ENCODE data around the gene NFATC2. TPM values are rescaled to one million over a fixed set of nuclear protein-coding genes. Genes with fewer than 3 reads are reported as not detected.
A peak's percentile ranks its signal among the peaks of the same experiment; 100 is the strongest.

NFATC2 gene
- total RNA-seq, 4 donors from 2014 or later = 8.8 to 15.6 (median 13.0) TPM

DNA sequence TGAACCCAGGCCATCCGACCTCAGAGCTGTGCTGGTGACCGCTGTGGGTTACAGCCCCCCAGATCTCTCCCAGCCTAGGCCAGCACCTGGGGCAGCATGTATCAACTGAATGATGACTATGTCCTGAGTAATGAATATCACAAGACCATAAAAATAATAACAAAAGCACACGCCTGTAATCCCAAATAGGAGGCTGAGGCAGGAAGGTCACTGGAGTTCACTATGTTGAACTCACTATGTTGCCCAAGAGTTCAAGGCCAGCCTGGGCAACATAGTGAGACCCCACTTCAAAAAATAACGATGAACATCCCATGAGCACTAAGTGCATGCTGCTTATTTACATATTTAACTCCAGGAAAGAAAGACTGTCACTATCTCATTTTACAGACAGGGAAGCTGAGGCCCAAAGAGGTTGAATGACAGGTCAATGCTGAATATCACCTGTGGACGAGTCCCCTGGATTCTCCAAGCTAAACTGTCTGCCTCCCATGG is 92.3 kb downstream of the NFATC2 start:
- intact Hi-C loops (cut with DNase I) = loop anchor here (10.0 kb wide), 1 partner anchor 145 kb away; no protein-coding TSS in a partner anchor
- DNase-seq (ENCODE audit: extremely low spot score) = no peak
- TF ChIP-seq POLR2A (IDR thresholded peaks at IDR 0.05; ENCODE audit: low read depth) (no peak), POLR2AphosphoS5 (IDR thresholded peaks at IDR 0.05) (no peak), EP300 (IDR thresholded peaks at IDR 0.05) (no peak)
- TF ChIP-seq, protein P1, sequence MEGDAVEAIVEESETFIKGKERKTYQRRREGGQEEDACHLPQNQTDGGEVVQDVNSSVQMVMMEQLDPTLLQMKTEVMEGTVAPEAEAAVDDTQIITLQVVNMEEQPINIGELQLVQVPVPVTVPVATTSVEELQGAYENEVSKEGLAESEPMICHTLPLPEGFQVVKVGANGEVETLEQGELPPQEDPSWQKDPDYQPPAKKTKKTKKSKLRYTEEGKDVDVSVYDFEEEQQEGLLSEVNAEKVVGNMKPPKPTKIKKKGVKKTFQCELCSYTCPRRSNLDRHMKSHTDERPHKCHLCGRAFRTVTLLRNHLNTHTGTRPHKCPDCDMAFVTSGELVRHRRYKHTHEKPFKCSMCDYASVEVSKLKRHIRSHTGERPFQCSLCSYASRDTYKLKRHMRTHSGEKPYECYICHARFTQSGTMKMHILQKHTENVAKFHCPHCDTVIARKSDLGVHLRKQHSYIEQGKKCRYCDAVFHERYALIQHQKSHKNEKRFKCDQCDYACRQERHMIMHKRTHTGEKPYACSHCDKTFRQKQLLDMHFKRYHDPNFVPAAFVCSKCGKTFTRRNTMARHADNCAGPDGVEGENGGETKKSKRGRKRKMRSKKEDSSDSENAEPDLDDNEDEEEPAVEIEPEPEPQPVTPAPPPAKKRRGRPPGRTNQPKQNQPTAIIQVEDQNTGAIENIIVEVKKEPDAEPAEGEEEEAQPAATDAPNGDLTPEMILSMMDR (IDR thresholded peaks at IDR 0.05) = no peak
- H3K36me3 ChIP-seq = peaks cover 0 to 20% (median 0%) of the 10 kb centered on the region in 4 donors
- no peak overlapping the region for H3K4me3 ChIP-seq
- H3K4me1 ChIP-seq = peaks cover 34 to 61% (median 56%) of the 10 kb centered on the region in 4 donors
- H3K27ac ChIP-seq (replicated peaks in 1 of 4) = peak overlapping the region; percentile 8 to 77 (median 28)
- H3K27me3 ChIP-seq = no peaks in the 10 kb centered on the region
- H3K9me3 ChIP-seq = no peaks in the 10 kb centered on the region
- WGBS = 77% methylated on average over 5 of the region's 5 CpGs

DNA sequence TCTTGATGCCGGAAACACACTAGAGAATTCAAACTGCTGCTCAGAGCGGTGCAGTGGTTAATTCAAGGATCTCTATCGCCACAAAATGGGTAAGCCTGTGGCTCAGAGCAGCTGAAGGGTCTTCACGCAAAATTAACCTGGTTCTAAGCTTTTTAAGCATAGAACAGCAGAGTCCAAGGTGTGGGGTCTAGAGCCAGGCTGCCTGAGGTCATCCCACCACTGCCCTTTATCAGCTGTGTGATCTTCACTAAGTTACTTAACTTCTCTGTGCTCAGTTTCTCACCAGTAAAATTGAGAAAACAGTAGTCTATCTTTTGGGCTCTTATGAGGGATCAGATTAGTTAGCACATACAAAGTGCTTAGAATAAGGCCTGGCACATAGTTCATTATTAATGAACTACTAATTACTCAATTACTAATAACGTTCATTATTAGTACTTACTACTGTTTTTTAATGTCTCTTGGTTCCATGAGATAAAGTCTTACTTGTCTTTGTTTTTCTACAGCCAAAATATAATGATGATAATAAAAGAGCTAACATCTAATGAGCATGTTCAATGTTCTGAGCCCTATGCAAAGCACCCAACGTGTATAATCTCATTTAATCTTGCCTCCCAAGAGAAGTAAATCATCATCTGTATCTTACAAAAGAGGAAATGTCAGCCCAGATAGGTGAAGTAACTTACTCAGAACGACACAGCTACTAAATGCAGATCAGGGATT is 92.9 kb downstream of the NFATC2 start:
- H3K27ac ChIP-seq (replicated peaks in 1 of 4) = peak overlapping the region; percentile 70 to 78 (median 76)
- H3K27me3 ChIP-seq = no peaks in the 10 kb centered on the region
- intact Hi-C loops (cut with DNase I) = loop anchor here (10.0 kb wide), 1 partner anchor 145 kb away; no protein-coding TSS in a partner anchor
- peaks cover 34 to 58% (median 55%) of the 10 kb centered on the region in 4 donors for H3K4me1 ChIP-seq
- WGBS = 81% methylated on average over 7 of the region's 7 CpGs
- peaks cover 0 to 20% (median 0%) of the 10 kb centered on the region in 4 donors for H3K36me3 ChIP-seq
- no peak overlapping the region for H3K4me3 ChIP-seq
- H3K9me3 ChIP-seq = no peaks in the 10 kb centered on the region
- no peak for TF ChIP-seq EP300 (IDR thresholded peaks at IDR 0.05)
- TF ChIP-seq, protein P1 (IDR thresholded peaks at IDR 0.05) = no peak
- TF ChIP-seq POLR2AphosphoS5 (IDR thresholded peaks at IDR 0.05) = no peak
- TF ChIP-seq POLR2A (IDR thresholded peaks at IDR 0.05; ENCODE audit: low read depth) = no peak
- DNase-seq (ENCODE audit: extremely low spot score) = no peak

DNA sequence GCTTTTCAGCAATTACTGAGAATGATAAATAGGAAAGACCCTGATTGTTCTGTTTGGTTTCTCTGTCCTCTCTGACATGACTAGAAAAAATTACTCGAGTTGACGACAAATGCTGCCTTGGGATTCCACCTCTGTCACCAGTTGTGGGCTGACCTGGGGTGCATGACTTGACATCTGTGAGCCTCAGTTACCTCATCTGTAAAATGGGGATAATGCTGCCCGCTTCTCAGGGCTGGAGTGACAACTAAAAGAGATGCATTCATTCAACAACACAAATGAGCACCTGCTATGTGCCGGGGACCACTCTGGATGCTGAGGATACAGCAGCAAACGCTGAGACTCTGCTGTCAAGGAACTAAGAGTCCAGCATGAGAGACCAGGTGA is 94.8 kb downstream of the NFATC2 start:
- intact Hi-C loops (cut with DNase I) = no loop called here

DNA sequence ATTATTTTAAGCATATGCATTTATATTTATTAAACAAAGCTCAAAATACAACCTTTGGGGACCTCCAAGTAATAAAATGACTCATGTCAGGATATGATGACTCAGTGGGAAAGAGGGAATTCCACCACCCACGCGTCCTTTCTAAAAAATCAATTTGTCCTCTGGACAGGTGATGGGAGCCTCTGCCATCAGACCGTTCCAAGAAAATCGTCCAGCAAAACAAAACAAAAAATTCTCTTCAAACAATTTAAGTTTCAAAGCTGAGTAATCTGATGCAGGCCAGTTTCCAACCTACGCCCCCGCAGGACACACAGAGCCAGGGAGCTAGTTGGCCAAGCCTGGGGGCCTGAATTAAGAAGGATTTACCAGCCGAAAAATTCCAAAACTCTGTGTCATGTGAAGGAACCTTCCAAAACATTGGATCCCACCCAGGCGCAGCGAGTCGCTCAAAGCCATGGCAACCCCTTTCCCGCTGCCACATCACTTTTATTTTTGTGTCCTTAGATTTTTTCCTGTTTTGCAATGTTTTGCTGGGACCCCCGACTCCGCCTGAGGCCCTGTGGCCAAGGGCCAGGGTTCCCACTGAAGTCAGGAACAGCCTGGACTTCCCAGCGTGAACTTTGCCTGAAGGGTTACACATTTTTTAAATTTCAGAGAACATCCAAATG is 95.3 kb downstream of the NFATC2 start:
- peak overlapping the region in 1 of 4 donors; percentile 5 for H3K4me3 ChIP-seq
- no peaks in the 10 kb centered on the region for H3K9me3 ChIP-seq
- no peak for TF ChIP-seq POLR2A (IDR thresholded peaks at IDR 0.05; ENCODE audit: low read depth)
- TF ChIP-seq, protein P1 (IDR thresholded peaks at IDR 0.05) = no peak
- peak; percentile 41 to 63 for TF ChIP-seq POLR2AphosphoS5 (IDR thresholded peaks at IDR 0.05)
- no peak for TF ChIP-seq EP300 (IDR thresholded peaks at IDR 0.05)
- peaks cover 0 to 1% (median 0%) of the 10 kb centered on the region in 4 donors for H3K36me3 ChIP-seq
- peaks cover 34 to 58% (median 55%) of the 10 kb centered on the region in 4 donors for H3K4me1 ChIP-seq
- DNase-seq (ENCODE audit: extremely low spot score) = no peak
- WGBS = 17% methylated on average over 14 of the region's 14 CpGs
- peak overlapping the region; percentile 70 to 78 (median 76) for H3K27ac ChIP-seq (replicated peaks in 1 of 4)
- no peaks in the 10 kb centered on the region for H3K27me3 ChIP-seq
- intact Hi-C loops (cut with DNase I) = no loop called here

More for the DNA sequence above, 94.8 kb downstream of the NFATC2 start:
- Histone ChIP-seq H3K27me3 (no peaks in the 10 kb centered on the region), H3K9me3 (no peaks in the 10 kb centered on the region), H3K4me3 (no peak overlapping the region), H3K4me1 (peaks cover 34 to 58% (median 55%) of the 10 kb centered on the region in 4 donors), H3K36me3 (peaks cover 0 to 6% (median 0%) of the 10 kb centered on the region in 4 donors), H3K27ac (replicated peaks in 1 of 4) (peak overlapping the region; percentile 70 to 78 (median 76))
- WGBS = 71% methylated on average over 5 of the region's 5 CpGs
- DNase-seq (ENCODE audit: extremely low spot score) = no peak
- TF ChIP-seq EP300 (IDR thresholded peaks at IDR 0.05) = no peak
- TF ChIP-seq, protein P1 (IDR thresholded peaks at IDR 0.05) = no peak
- TF ChIP-seq POLR2AphosphoS5 (IDR thresholded peaks at IDR 0.05) = no peak
- TF ChIP-seq POLR2A (IDR thresholded peaks at IDR 0.05; ENCODE audit: low read depth) = no peak

Data from esophagus muscularis mucosa (tissue), 4 donors.